Measurements from ENCODE around the gene MEN1.
A peak's percentile ranks its signal among the peaks of the same experiment; 100 is the strongest.
"Not testable (repeated sequence)": the region's sequence is repeated elsewhere in the genome, so short reads cannot be mapped to it uniquely, and the experiment has no call there.

The MEN1 gene

GRCh38 chr11:64810271-64810890, at the start of gene MEN1:
Gene MEN1 (minus strand): TSS chr11:64810551. CDS start chr11:64810109, 442 bp downstream.
- peak; percentile 98 for DNase-seq

DNA sequence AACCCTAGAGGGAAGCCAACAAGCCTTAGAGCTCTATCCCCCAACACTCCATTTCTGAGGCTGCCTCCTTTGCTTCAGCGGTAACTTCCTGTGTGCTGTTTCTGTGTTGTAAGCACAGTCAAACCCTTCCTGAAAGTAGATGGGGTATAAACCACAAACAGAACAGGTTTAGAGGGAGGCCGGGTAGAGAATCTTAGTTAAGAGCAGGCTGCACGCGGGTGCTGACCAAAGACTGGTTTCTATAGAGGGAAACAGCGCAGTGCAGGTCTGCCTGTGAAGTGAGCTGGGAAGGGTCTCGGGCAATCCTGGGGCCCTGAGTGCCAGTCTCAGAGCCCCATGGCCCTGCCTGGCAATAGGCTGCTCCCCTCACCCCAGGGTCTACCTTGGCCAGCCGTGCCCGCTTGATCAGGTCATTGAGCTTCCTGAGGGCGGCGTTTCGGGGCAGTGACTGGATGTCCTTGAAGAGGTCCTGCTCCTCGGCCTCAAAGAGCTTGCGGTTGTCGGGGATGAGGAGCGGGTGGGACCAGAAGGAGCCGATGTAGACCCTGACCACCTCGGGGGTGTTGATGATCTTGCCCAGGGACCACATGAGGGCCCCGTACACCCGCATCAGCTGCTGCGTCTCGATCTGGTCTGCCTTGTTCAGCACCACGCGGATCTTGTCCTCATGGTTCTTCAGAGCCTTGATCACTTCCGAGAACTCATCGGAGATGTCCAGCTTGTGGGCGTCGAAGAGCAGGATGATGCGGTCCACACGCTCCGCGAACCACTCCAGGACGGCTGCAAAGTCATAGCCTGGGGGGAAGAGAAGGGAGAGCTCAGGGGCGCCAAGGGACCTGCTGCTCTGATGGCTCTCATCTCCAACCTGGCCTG, 49.4 kb upstream of the MEN1 start:
- DNase-seq, result peak; percentile 74

DNA sequence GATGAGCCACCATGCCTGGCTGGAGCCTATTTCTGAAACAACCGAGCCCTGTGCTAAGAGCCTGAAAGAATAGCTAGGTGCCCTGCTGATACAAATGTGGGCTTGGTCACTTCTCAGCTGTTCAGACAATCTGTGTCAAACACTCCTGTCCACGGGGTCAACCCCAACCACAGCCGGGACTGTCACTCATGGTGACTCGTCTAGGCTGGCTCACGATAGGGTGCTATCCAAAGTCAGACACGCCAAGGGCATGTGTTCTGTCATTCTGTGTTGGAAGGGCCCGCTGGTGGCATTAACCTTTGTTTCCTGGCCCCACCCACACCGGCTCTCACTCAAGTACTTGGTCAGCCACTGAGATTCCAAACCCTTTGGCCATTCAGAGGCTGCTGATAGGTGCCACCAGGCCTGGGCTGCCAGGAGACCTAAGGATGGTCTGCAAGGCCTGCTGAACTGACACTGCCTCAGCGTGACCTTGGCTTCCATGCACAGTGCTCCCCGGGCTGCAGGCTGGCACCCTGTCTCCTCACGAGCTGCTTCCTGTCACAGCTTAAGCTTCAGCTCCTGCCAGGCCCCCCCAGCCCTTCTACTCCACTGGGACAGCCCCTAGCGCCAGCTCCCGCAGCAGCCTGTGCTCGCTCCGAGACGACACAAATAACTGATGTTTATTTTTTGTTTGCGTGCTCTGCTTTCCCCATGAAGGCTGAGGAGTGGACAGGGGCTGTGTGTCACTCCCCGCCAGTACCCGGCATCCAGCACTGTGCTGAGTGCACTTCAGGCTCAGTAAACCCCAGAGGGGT, 48.3 kb upstream of the MEN1 start:
- DNase-seq, result peak; percentile 51

DNA sequence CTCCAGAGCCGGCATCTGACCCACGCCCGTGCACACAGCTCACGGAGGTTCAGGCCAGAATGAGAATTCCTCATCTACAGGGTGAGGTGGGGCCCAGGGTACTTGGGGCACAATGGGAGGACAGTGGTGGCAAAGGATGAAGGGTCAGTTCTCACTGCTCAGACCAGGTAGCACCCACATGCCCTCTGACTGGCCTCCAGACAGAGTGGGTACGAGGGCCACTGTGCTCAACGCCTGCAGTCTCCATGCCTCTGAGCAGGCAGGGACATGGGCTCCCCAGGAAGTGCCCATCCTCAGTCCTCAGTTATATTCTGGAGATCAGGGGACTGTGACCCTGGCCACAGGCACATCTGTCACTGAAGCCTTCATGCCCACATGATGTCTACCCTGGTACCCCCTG, 47.1 kb upstream of the MEN1 start:
- no peak for DNase-seq

DNA sequence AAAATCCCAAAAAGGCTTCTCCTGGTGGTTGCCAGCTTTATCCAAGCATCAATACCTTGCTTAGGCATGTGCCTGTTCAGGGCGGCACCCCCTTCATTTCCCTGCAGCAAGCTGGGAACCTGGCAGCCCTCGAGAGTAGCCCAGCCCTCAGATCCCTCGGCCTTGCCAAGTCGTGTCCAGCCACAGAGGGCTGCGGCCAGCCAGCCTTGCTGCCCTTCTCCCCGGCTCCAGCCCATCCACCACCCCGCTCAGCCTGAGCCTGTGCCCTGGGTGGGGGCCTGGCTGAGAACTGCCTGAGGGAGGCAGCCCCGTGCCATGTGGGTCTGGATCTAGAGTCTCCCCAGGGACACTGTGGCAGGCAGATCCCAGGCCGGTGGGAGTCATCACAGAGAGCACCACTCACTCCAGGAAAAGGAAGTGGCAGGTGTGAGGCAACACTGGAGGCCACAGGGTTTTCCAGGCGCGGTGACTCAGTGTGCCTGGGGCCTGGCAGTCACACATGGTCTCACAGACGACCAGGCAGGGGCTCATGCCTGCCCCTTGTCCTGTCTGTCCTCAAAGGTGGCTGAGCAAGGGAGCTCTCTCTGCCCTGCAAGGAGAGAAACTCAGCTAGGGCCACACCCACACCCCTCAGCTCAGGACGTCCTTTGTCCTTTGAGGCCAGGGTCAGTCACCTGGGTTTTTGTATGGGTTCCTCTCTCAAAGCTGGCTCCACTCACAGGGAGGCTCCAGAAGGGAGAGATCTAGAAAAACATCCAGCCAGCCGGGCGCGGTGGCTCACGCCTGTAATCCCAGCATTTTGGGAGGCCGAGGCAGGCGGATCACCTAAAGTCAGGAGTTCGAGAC, 46.3 kb upstream of the MEN1 start:
- no peak for DNase-seq

DNA sequence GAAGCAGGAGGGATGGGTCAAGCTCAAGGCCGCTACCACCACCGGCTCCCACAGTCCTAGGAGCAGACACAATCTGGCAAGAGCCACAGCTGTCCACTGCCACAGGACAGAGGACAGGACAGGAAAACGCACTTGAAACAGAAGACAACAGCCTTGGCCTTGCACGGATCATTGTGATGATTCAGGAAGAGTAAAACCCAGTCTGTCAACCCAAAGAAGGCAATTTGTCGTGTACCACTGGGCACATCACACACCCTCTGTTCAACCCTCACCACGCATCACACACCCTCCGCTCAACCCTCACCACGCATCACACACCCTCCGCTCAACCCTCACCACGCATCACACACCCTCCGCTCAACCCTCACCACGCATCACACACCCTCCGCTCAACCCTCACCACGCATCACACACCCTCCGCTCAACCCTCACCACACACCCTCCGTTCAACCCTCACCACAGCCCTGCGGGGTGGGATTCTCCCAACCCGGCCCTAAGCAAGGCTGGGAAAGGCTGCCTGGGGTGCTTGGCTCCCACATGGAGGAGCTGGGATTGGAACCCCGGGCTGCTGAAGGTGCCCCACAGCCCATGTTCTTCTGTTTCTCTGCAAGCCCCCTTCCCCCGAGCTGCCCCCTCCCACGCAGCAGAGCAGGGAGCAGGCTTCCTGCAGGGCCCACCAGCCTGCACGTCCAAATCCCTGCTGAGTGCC, 45.4 kb upstream of the MEN1 start:
- no peak for DNase-seq

- peak; percentile 85 for DNase-seq
These were observed 44.5 kb upstream of the MEN1 start for GRCh38 chr11:64854534-64855502.

- no peak for DNase-seq
These were observed 43.8 kb upstream of the MEN1 start for GRCh38 chr11:64854157-64854533.

GRCh38 chr11:64853709-64854108, 43.4 kb upstream of the MEN1 start:
- DNase-seq, result no peak

- DNase-seq, result no peak
These were observed 42.6 kb upstream of the MEN1 start for GRCh38 chr11:64852804-64853509.

DNA sequence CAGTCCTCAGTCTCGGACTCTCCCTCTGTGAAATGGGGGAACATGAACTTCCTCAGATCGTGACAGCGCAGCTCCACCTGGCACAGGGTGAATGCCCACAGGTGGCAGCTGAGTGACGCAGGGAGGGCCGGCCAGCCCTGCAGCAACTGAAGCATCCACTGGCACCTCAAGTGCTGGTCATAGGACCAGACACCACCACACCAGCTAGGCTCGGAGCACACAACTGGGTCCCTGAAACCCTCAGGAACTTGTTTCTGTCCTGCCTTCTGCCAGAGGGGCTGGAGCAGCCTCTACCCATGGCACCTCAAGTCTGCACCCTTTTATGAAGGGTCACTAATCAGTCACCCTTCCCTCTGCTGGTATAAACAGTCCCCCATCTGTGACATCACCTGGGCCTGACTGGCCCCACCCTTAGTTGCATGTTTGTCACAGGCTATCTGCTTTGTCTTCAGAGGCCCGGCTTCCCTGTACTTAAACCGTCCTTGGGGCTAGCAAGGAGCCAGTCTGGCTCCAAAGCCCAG, 41.5 kb upstream of the MEN1 start:
- DNase-seq, result peak; percentile 54

GRCh38 chr11:64850979-64851567, 40.7 kb upstream of the MEN1 start:
- no peak for DNase-seq

DNA sequence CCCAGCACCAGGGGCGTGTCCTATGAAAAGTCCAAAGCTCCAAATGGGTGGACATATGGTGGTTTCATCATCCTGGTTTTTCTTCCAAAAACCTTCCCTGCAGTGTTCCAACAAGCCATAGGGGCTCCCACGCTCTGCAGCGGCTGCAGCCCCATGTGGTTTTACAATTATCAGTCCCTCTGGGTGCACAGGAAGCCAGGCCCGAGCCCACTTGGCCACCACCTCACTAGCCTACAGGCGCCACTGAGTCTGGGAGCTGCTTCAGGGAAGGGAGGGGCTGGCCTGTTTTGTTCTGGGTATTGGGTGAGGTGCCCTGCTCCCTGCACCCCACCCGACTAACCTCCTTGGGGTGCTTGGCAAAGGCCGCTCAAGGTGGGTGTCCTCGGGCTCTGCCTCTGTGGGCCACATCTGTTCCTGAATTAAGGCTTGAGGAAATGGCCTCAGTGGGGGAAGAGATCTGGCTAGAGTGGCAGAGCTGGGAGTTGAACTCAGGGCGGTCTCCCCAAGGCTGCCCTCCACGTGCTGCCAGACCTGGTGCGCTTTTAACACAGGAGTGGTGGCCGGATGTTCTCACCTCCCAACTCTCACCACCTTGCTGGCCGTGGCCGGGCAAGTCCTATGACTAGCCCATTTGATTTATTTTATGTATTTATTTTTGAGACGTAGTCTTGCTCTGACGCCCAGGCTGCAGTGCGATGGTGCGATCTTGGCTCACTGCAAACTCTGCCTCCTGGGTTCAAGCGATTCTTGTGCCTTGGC, 39.4 kb upstream of the MEN1 start:
- peak; percentile 35 for DNase-seq

GRCh38 chr11:64848826-64849597, 38.7 kb upstream of the MEN1 start:
- DNase-seq, result no peak

GRCh38 chr11:64848214-64848825, 38.0 kb upstream of the MEN1 start:
- DNase-seq, result peak; percentile 70

- peak; percentile 97 for DNase-seq
These were observed 36.8 kb upstream of the MEN1 start for GRCh38 chr11:64846998-64847666.

DNA sequence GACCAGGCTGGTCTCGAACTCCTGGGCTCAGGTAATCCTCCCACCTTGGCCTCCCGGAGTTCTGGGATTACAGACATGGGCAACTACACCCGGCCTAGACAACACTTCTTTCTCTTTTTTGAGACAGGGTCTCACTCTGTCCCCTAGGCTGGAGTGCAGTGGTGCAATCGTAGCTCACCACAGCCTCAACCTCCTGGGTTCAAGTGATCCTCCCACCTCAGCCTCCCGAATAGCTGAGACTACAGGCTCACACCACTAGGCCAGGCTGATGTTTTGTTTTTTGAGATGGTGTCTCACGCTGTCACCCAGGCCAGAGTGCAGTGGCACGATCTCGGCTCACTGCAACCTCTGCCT, 35.4 kb upstream of the MEN1 start:
- not testable (repeated sequence) for DNase-seq

Data from hematopoietic multipotent progenitor cell treated with erythropoietin and hydrocortisone succinate and interleukin-3 and kit ligand, for 6 days (in vitro differentiated cells).